GM20000 (cell line): Measurements from ENCODE around the gene KRTAP4-12.

Source experiments
- DNase-seq: peaks from one replicate; pipeline ENCODE4 v3.0.0; 2012; ENCODE audit warnings: low spot score
- CTCF ChIP-seq: IDR thresholded peaks from 2 replicates; pipeline ENCODE4 v1.5.1; 2012; ENCODE audit warnings: mild to moderate bottlenecking, control low read depth; ENCODE audit errors: extremely low read depth, missing control alignments

Gene KRTAP4-12

GRCh38 chr17:41082626-41083025 lies 41.4 kb downstream of the KRTAP4-12 start:
- no peak for DNase-seq
- TF ChIP-seq CTCF = no peak

DNA sequence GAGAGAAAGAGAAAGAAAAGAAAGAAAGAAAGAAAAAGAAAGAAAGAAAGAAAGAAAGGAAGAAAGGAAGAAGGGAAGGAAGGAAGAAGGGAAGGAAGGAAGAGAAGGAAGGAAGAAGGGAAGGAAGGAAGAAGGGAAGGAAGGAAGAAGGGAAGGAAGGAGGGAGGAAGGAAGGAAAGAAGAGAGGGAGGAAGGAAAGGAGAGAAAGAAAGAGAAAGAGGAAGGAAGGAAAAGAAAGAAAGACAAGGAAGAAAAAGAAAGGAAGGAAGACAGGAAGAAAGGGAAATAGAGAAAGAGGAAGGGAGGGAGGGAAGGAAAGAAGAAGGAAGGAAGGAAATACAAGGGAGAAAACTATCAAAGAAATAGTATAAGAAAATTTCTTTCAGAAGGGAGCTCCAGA lies 47.2 kb downstream of the KRTAP4-12 start:
- TF ChIP-seq CTCF = no peak
- DNase-seq = no peak

DNA sequence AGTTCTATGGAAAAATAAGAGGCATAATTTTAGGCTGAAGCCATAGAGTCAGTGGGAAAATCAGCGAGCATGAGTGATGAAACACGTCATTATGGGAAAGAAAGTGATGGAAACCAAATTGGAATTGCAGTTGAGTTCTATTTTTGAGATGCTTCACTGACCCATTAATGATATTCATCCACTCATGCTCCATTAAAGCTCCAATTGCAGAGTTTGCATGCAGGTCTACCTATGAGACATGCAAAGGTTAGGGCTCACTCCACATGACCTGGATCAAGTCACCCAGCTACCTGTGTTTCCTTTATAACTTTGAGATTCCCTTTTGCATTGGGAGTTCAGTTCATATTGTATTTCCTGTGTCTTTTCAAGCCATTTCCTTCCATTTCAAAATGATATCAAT lies 50.3 kb downstream of the KRTAP4-12 start:
- no peak for DNase-seq
- no peak for TF ChIP-seq CTCF
